Fibroblast of lung (primary cell): ENCODE results near the gene FAM13A.

Source experiments
- EZH2 ChIP-seq: IDR thresholded peaks from 2 replicates; pipeline ENCODE4 v1.5.1; 2012; ENCODE audit warnings: low read length, control low read depth, mild to moderate bottlenecking; ENCODE audit errors: missing control alignments
- TF ChIP-seq, protein P1 (sequence below), 2 donors: IDR thresholded peaks in 1 of 2; conservative IDR thresholded peaks in 1 of 2; 1 replicate in 1 of 2; 2 replicates in 1 of 2; pipeline ENCODE4 v1.5.1; 2011 to 2012; ENCODE audit warnings: low read length in 2 of 2, control low read depth in 1 of 2, inconsistent platforms in 1 of 2, low read depth in 1 of 2, mild to moderate bottlenecking in 1 of 2

DNA sequence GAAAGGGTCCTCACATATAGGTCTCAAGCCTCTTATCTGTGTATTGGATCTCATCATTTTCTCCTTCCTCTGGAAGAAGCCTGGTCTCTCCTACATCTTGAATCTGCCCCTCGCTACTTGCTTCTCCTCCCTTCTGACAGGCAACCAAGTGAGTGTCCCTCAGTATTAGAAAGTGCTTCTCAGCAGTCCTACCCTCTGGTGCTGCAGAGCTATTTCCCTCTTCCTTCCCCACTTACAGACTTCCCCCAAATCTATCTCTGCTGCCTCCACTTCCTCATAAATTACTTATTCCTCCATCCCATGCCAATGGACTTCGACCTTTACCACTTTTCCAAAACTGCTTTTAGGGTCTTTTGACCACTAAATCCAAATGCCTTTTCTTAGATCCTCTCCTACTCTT, 230.2 kb downstream of the FAM13A start:
- TF ChIP-seq, protein P1, sequence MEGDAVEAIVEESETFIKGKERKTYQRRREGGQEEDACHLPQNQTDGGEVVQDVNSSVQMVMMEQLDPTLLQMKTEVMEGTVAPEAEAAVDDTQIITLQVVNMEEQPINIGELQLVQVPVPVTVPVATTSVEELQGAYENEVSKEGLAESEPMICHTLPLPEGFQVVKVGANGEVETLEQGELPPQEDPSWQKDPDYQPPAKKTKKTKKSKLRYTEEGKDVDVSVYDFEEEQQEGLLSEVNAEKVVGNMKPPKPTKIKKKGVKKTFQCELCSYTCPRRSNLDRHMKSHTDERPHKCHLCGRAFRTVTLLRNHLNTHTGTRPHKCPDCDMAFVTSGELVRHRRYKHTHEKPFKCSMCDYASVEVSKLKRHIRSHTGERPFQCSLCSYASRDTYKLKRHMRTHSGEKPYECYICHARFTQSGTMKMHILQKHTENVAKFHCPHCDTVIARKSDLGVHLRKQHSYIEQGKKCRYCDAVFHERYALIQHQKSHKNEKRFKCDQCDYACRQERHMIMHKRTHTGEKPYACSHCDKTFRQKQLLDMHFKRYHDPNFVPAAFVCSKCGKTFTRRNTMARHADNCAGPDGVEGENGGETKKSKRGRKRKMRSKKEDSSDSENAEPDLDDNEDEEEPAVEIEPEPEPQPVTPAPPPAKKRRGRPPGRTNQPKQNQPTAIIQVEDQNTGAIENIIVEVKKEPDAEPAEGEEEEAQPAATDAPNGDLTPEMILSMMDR (conservative IDR thresholded peaks at IDR 0.05 in 1 of 2, IDR thresholded peaks at IDR 0.05 in 1 of 2; ENCODE audit: low read depth in 1 of 2, low read length in 2 of 2): no peak
- no peak for TF ChIP-seq EZH2
